SH-SY5Y (cell line): ENCODE results near the gene UNC5C.

Source experiments
- GATA2 ChIP-seq: IDR thresholded peaks from 2 replicates; pipeline ENCODE4 v1.6.1; 2011; ENCODE audit warnings: mild to moderate bottlenecking, low read depth, low read length
- GATA3 ChIP-seq: IDR thresholded peaks from 2 replicates; pipeline ENCODE4 v1.6.1; 2011; ENCODE audit warnings: low read depth, mild to moderate bottlenecking, low read length, moderate library complexity

Gene UNC5C

DNA sequence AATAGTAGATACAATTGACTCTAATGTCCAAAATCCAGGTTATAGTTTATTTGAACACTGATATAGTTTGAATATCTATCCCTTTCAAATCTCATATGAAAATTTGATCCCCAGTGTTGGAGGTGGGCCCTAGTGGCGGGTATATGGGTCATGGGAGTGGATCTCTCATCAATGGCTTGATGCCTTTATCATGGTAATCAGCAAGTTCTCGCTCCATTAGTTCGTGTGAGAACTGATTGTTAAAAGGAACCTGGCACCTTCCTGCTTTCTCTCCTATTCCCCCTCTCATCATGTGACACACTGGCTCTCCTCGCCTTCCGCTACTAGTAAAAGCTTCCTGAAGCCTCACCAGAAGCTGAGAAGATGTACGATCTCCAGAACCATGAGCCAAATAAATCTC, 70.1 kb downstream of the UNC5C start:
- TF ChIP-seq GATA2 (no peak), GATA3 (no peak)

DNA sequence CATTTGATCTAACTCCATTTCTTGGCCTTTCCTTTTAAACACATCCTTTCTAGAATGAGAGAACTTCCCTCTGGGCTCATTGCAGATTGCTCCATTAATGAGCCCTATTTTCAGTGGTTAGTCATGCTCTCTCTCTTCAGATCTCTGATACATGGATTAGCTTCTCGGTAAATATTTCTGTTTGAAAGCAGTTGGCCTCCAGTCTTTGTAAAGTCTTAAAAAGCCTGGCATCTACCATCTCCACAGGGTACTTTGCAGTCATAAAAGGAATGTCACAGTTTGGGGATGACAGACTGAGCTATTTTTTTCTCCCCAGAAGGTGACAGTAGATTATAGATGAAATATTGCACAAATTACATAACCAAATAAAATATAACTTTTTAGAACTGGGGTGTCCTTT, 72.7 kb downstream of the UNC5C start:
- TF ChIP-seq GATA3 = no peak
- no peak for TF ChIP-seq GATA2

- TF ChIP-seq GATA2 (no peak), GATA3 (no peak)
These were observed 76.2 kb downstream of the UNC5C start for GRCh38 chr4:95472534-95472933.

GRCh38 chr4:95470622-95471021, 78.2 kb downstream of the UNC5C start:
- TF ChIP-seq GATA3 = no peak
- no peak for TF ChIP-seq GATA2

DNA sequence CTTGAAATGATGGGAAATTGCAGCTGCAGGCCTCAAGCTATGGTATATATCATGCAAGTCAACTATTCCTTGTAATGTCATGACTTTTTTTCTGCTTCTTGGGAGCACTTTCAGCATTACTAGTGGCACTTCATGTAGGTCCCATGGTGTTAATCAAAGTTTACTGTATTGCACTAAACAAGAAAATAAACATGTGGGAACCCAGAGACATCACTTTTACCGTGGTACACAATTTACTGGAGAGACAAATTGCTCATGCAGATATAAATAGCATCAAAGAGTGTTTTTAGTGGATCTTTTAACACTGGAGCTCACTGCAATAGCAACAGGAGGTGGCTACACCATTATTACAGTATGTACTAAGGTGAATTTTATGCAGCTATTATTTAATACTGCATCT, 79.2 kb downstream of the UNC5C start:
- TF ChIP-seq GATA2 = no peak
- TF ChIP-seq GATA3 = no peak

GRCh38 chr4:95466791-95467190, 82.0 kb downstream of the UNC5C start:
- TF ChIP-seq GATA2 (no peak), GATA3 (no peak)

GRCh38 chr4:95465010-95465409, 83.8 kb downstream of the UNC5C start:
- TF ChIP-seq GATA3 (no peak), GATA2 (no peak)

DNA sequence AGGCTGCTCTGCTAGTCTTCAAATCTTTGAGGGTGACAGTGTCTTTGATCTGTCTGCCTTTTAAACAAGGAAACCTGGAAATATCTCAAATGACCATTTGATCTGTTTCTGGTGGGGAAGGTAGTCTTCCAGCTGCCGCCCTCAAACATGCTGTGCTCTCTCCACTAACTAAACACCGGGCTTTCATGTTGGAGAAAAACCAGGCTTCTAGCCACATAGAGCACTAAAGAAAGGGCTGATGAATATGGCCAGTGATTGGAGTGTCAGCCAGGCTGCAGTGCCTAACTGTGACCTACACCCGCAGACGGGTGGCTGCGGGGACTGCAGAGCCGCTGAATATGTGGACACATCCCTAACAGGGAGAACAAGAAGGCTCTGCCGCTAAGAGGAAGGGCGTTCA, 85.9 kb downstream of the UNC5C start:
- TF ChIP-seq GATA3 (no peak), GATA2 (no peak)

- TF ChIP-seq GATA3 (no peak), GATA2 (no peak)
These were observed 91.4 kb downstream of the UNC5C start for GRCh38 chr4:95457353-95457752.

DNA sequence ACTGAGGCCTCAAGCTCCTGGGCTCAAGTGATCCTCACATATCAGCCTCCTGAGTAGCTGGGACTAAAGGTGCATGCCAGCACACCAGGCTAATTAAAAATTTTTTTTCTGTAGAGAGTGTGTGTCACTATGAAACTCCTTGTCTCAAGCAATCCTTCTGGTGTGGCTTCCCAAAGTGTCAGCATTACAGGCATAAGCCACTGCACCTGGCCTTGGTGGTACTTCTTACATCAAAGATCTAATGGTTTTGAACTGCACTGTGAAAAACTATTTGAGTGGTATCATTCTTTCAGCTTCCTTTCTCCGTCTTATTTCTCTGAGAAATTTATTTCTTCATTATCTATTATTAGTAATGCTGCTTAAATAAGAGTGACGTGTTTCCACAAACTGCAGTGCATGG, 98.5 kb downstream of the UNC5C start:
- no peak for TF ChIP-seq GATA3
- no peak for TF ChIP-seq GATA2

DNA sequence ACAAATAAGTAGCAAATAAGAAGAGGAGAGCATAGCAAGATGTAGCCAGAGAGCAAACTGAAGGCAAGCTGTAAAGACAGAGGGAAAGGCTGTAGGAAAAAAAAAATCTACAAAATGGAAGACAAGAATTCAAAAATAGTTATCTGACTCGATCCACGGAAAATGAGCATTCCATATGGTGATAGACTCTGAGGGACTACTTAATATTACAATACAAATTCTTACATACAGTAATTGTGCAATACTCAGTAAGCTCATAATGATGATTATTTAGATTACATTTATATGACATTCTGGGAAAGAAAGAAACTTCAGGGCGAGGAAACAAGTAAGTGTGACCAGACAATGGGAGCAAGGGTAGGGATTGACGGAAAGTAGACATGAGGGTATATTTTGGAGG, 102.6 kb downstream of the UNC5C start:
- TF ChIP-seq GATA2 (no peak), GATA3 (no peak)

DNA sequence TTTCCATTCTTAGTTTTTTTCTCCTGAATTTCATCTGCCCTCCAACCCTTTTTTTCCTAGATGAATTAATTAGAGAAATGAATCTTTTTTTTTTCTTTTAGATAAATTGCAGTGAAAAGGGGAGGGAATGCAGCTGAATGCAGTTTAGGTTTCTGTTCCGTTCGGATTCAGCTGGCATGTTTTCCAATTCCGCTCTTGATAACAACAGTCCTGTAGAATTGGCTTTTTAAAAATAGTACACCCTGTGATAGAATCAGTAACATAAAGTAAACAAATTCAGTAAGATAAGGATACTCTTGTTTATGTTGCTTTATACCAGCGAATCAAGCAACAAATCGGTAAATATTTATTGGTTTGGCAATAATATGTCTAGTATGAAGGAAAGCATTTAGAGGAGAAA, 103.5 kb downstream of the UNC5C start:
- TF ChIP-seq GATA3 (no peak), GATA2 (no peak)

GRCh38 chr4:95444812-95445211, 104.0 kb downstream of the UNC5C start:
- TF ChIP-seq GATA3 (no peak), GATA2 (no peak)

DNA sequence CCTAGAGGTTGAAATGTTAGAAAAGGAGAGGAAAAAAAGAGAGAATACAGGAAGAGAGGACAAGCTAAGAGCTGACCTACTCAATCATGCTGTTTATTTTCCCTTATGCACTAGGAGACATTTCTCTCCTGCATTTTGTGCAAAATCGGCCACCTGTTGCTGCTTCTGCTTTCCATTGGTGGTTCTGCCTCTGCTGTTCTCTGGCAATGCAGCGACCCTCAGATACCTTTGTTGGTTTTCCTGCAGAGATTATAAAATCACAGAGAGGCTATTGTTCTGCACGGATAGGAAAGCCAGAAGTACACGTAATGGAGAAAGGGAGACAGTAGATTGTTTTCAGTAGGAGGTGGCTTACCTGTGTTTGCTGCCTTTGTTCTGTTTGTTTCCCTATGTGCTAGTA, 108.9 kb downstream of the UNC5C start:
- TF ChIP-seq GATA3 (no peak), GATA2 (no peak)

DNA sequence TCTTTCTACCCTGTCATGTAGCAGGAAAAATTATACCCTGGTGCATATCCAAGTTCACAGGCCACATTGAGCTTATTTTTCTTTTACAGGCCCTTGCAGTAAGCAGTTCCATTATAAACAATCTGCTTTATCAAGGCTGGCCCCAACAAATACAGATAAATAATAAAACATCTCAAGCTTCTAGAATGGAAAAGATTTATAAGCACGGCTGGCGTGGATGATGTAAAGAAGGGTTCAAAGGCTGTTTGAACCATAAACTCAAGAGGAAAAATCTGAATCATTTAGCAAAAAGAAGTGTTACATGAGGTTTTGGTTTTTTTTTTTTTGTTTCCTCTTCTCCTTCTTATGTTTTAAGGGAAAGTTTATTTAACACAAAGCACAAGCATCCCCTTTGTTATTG, 109.7 kb downstream of the UNC5C start:
- no peak for TF ChIP-seq GATA2
- no peak for TF ChIP-seq GATA3

DNA sequence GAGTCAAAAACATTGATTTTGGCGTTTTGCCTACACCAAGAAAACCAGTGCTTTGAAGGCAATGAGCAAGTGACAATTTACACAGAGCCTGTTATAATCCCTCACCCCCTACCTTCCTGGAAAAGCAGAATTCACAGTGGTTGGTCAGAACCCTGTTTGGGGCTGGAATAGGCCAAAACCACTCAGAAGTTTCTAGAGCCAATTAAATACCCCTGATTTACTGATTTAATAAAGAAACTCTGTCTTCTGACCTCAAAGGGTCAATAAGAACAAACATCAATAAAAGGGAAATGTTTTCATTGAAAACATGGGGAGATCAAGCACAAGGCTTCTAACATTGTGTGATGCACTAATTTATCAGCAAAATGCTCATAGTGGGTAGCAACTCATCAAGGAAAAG, 116.3 kb downstream of the UNC5C start:
- TF ChIP-seq GATA3 (no peak), GATA2 (no peak)
